SU-DHL-6 (cell line): ENCODE measurements around the gene SEMA3C.

Experiments used
- CTCF ChIP-seq: fragments of 200-600 bp; sonication (generic); IDR thresholded peaks from one replicate; pipeline ENCODE4 v1.5.1; 2017; ENCODE audit warnings: antibody characterized with exemption, mild to moderate bottlenecking, low read length, moderate library complexity; ENCODE audit not compliant: insufficient read depth, poor library complexity, severe bottlenecking
- EZH2phosphoT487 ChIP-seq: fragments of 200-600 bp; sonication (generic), shearing (Covaris generic); conservative IDR thresholded peaks from 2 replicates; pipeline ENCODE4 v1.6.1; 2018; ENCODE audit warnings: mild to moderate bottlenecking, antibody characterized with exemption, low read length, moderate library complexity, mixed read lengths

- TF ChIP-seq CTCF = no peak
- no peak for TF ChIP-seq EZH2phosphoT487
These were observed 23.6 kb upstream of the SEMA3C start for GRCh38 chr7:80942261-80943041.
